Stimulated activated CD8-positive, alpha-beta memory T cell treated with anti-CD3 and anti-CD28 coated beads, Interleukin-12 subunit alpha, Interleukin-12 subunit beta, amount 100 ng/mL, for 24 hours (primary cell): Measurements from ENCODE around the gene FLT4.
"Not testable (repeated sequence)": the region's sequence is repeated elsewhere in the genome, so short reads cannot be mapped to it uniquely, and the experiment has no call there.

Experiments used
- DNase-seq: peaks from one replicate; pipeline ENCODE4 v3.0.0-alpha.2; 2020; ENCODE audit errors: extremely low read depth

Gene FLT4

GRCh38 chr5:180670157-180670556, 20.8 kb upstream of the FLT4 start:
- DNase-seq: no peak

GRCh38 chr5:180669661-180670060, 20.3 kb upstream of the FLT4 start:
- DNase-seq: no peak

- no peak for DNase-seq
Observed at GRCh38 chr5:180668835-180669596, 19.6 kb upstream of the FLT4 start.

- no peak for DNase-seq
Observed at GRCh38 chr5:180666812-180667211, 17.4 kb upstream of the FLT4 start.

- no peak for DNase-seq
Observed at GRCh38 chr5:180665682-180666404, 16.4 kb upstream of the FLT4 start.

GRCh38 chr5:180658774-180659564, 9.6 kb upstream of the FLT4 start:
- no peak for DNase-seq

GRCh38 chr5:180655243-180655642, 5.8 kb upstream of the FLT4 start:
- not testable (repeated sequence) for DNase-seq

- no peak for DNase-seq
Observed at GRCh38 chr5:180652771-180653170, 3.4 kb upstream of the FLT4 start.

GRCh38 chr5:180652346-180652745, 2.9 kb upstream of the FLT4 start:
- DNase-seq: no peak

- DNase-seq: no peak
Observed at GRCh38 chr5:180648658-180649296, 623 bp downstream of the FLT4 start.

- DNase-seq: no peak
Observed at GRCh38 chr5:180647941-180648500, 1.4 kb downstream of the FLT4 start.

GRCh38 chr5:180647465-180647864, 1.9 kb downstream of the FLT4 start:
- no peak for DNase-seq

- no peak for DNase-seq
Observed at GRCh38 chr5:180646963-180647305, 2.5 kb downstream of the FLT4 start.

- DNase-seq: no peak
Observed at GRCh38 chr5:180646289-180646962, 3.0 kb downstream of the FLT4 start.

GRCh38 chr5:180645274-180646204, 3.9 kb downstream of the FLT4 start:
- no peak for DNase-seq

GRCh38 chr5:180644825-180645273, 4.6 kb downstream of the FLT4 start:
- DNase-seq: no peak

GRCh38 chr5:180644129-180644824, 5.1 kb downstream of the FLT4 start:
- DNase-seq: no peak

- DNase-seq: no peak
Observed at GRCh38 chr5:180643191-180643851, 6.1 kb downstream of the FLT4 start.

- DNase-seq: no peak
Observed at GRCh38 chr5:180642779-180643178, 6.6 kb downstream of the FLT4 start.
